ENCODE data around the gene GOLGA8R.
A peak's percentile ranks its signal among the peaks of the same experiment; 100 is the strongest.
"Not testable (repeated sequence)": the region's sequence is repeated elsewhere in the genome, so short reads cannot be mapped to it uniquely, and the experiment has no call there.

The GOLGA8R gene

GRCh38 chr15:30414160-30414559 lies at the start of gene GOLGA8R:
Gene GOLGA8R, minus strand, starts transcription at chr15:30414260. Its CDS starts 98 bp downstream, at chr15:30414162.
- DNase-seq (ENCODE audit: extremely low read depth in 1 of 2, low read depth in 1 of 2), result not testable (repeated sequence)

- not testable (repeated sequence) for DNase-seq (ENCODE audit: extremely low read depth in 1 of 2, low read depth in 1 of 2)
These were observed 49.8 kb upstream of the GOLGA8R start for GRCh38 chr15:30463849-30464248.

GRCh38 chr15:30462176-30462575 lies 48.1 kb upstream of the GOLGA8R start:
- DNase-seq (ENCODE audit: extremely low read depth in 1 of 2, low read depth in 1 of 2), result not testable (repeated sequence)

GRCh38 chr15:30452702-30453101 lies 38.6 kb upstream of the GOLGA8R start:
- DNase-seq (ENCODE audit: extremely low read depth in 1 of 2, low read depth in 1 of 2), result not testable (repeated sequence)

GRCh38 chr15:30438348-30438747 lies 24.3 kb upstream of the GOLGA8R start:
- DNase-seq (ENCODE audit: extremely low read depth in 1 of 2, low read depth in 1 of 2), result not testable (repeated sequence)

GRCh38 chr15:30435878-30436277 lies 21.8 kb upstream of the GOLGA8R start:
- DNase-seq (ENCODE audit: extremely low read depth in 1 of 2, low read depth in 1 of 2), result not testable (repeated sequence)

- not testable (repeated sequence) for DNase-seq (ENCODE audit: extremely low read depth in 1 of 2, low read depth in 1 of 2)
These were observed 6.7 kb upstream of the GOLGA8R start for GRCh38 chr15:30420723-30421122.

GRCh38 chr15:30407636-30408035 lies 6.4 kb downstream of the GOLGA8R start:
- not testable (repeated sequence) for DNase-seq (ENCODE audit: extremely low read depth in 1 of 2, low read depth in 1 of 2)

GRCh38 chr15:30398988-30399387 lies 15.1 kb downstream of the GOLGA8R start:
- peak; percentile 9 to 41 for DNase-seq (ENCODE audit: extremely low read depth in 1 of 2, low read depth in 1 of 2)

GRCh38 chr15:30393664-30393991 lies 20.4 kb downstream of the GOLGA8R start:
- not testable (repeated sequence) for DNase-seq (ENCODE audit: extremely low read depth in 1 of 2, low read depth in 1 of 2)

GRCh38 chr15:30392766-30393663 lies 21.0 kb downstream of the GOLGA8R start, which contains the start of gene CHRFAM7A:
Gene CHRFAM7A, minus strand, starts transcription at chr15:30393540. Its CDS starts 10,189 bp downstream, at chr15:30383351.
- DNase-seq (ENCODE audit: extremely low read depth in 1 of 2, low read depth in 1 of 2), result not testable (repeated sequence)

- not testable (repeated sequence) for DNase-seq (ENCODE audit: extremely low read depth in 1 of 2, low read depth in 1 of 2)
These were observed 27.7 kb downstream of the GOLGA8R start for GRCh38 chr15:30386318-30386887.

GRCh38 chr15:30377082-30377413 lies 37.0 kb downstream of the GOLGA8R start:
- not testable (repeated sequence) for DNase-seq (ENCODE audit: extremely low read depth in 1 of 2, low read depth in 1 of 2)

- not testable (repeated sequence) for DNase-seq (ENCODE audit: extremely low read depth in 1 of 2, low read depth in 1 of 2)
These were observed 37.5 kb downstream of the GOLGA8R start for GRCh38 chr15:30376375-30377081.

- DNase-seq (ENCODE audit: extremely low read depth in 1 of 2, low read depth in 1 of 2), result not testable (repeated sequence)
These were observed 38.2 kb downstream of the GOLGA8R start for GRCh38 chr15:30375872-30376271.

- DNase-seq (ENCODE audit: extremely low read depth in 1 of 2, low read depth in 1 of 2), result not testable (repeated sequence)
These were observed 39.2 kb downstream of the GOLGA8R start for GRCh38 chr15:30374862-30375261.

GRCh38 chr15:30368271-30368670 lies 45.8 kb downstream of the GOLGA8R start:
- not testable (repeated sequence) for DNase-seq (ENCODE audit: extremely low read depth in 1 of 2, low read depth in 1 of 2)

GRCh38 chr15:30367246-30367645 lies 46.8 kb downstream of the GOLGA8R start:
- DNase-seq (ENCODE audit: extremely low read depth in 1 of 2, low read depth in 1 of 2), result not testable (repeated sequence)

- not testable (repeated sequence) for DNase-seq (ENCODE audit: extremely low read depth in 1 of 2, low read depth in 1 of 2)
These were observed 52.7 kb downstream of the GOLGA8R start for GRCh38 chr15:30361404-30361803.

- DNase-seq (ENCODE audit: extremely low read depth in 1 of 2, low read depth in 1 of 2), result not testable (repeated sequence)
These were observed 53.1 kb downstream of the GOLGA8R start for GRCh38 chr15:30360990-30361389.

- not testable (repeated sequence) for DNase-seq (ENCODE audit: extremely low read depth in 1 of 2, low read depth in 1 of 2)
These were observed 59.0 kb downstream of the GOLGA8R start for GRCh38 chr15:30355043-30355442.
